ENCODE data around the gene MTMR12. TPM values are rescaled to one million over a fixed set of nuclear protein-coding genes. Genes with fewer than 3 reads are reported as not detected.

Gene MTMR12
- total RNA-seq, 4 donors from 2014 or later: 13.8 to 27.5 (median 17.4) TPM

GRCh38 chr5:32251871-32252458, 60.8 kb downstream of the MTMR12 start:
- H3K27ac ChIP-seq: no peak overlapping the region
- H3K9me3 ChIP-seq: no peaks in the 10 kb centered on the region
- H3K4me1 ChIP-seq: peaks cover 5 to 55% (median 12%) of the 10 kb centered on the region in 3 donors
- intact Hi-C loops (cut with DNase I): no loop called here
- WGBS, 2 donors: 60 to 75% methylated on average over 8 of the region's 8 CpGs
- H3K36me3 ChIP-seq: peaks cover 0 to 70% (median 11%) of the 10 kb centered on the region in 3 donors
- no peaks in the 10 kb centered on the region for H3K27me3 ChIP-seq
- DNase-seq: no peak
- no peak overlapping the region for H3K4me3 ChIP-seq
- no peak for TF ChIP-seq POLR2A (IDR thresholded peaks at IDR 0.05)
- TF ChIP-seq, protein P1, sequence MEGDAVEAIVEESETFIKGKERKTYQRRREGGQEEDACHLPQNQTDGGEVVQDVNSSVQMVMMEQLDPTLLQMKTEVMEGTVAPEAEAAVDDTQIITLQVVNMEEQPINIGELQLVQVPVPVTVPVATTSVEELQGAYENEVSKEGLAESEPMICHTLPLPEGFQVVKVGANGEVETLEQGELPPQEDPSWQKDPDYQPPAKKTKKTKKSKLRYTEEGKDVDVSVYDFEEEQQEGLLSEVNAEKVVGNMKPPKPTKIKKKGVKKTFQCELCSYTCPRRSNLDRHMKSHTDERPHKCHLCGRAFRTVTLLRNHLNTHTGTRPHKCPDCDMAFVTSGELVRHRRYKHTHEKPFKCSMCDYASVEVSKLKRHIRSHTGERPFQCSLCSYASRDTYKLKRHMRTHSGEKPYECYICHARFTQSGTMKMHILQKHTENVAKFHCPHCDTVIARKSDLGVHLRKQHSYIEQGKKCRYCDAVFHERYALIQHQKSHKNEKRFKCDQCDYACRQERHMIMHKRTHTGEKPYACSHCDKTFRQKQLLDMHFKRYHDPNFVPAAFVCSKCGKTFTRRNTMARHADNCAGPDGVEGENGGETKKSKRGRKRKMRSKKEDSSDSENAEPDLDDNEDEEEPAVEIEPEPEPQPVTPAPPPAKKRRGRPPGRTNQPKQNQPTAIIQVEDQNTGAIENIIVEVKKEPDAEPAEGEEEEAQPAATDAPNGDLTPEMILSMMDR (IDR thresholded peaks at IDR 0.05): no peak

DNA sequence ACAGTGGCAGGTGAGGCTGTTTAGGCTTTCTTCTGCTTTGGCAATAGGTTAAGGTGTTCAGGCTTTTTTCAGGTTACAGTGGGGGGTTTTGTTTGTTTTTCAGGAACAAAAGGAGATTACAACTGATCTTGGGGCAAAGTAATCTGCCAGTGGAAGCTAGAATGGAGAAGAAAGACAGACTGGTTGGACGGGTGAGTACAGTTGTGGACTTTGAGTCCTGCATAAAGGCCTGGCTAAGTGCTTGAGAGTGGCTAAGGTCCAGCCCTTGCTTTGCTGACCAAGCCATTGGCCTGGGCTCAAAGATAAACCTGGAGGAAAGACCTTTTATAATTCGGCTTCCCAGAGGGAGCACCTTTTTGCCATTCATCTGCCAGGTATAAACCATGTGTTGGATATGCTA, 63.1 kb downstream of the MTMR12 start:
- peaks cover 2 to 32% (median 3%) of the 10 kb centered on the region in 3 donors for H3K4me1 ChIP-seq
- peaks cover 0 to 84% (median 11%) of the 10 kb centered on the region in 3 donors for H3K36me3 ChIP-seq
- H3K4me3 ChIP-seq: no peak overlapping the region
- no peak for TF ChIP-seq POLR2A (IDR thresholded peaks at IDR 0.05)
- TF ChIP-seq, protein P1 (IDR thresholded peaks at IDR 0.05): no peak
- intact Hi-C loops (cut with DNase I): no loop called here
- WGBS, 2 donors: 88 to 96% methylated on average over 2 of the region's 2 CpGs
- no peaks in the 10 kb centered on the region for H3K27me3 ChIP-seq
- H3K9me3 ChIP-seq: no peaks in the 10 kb centered on the region
- DNase-seq: no peak
- H3K27ac ChIP-seq: no peak overlapping the region

GRCh38 chr5:32245742-32246141, 67.0 kb downstream of the MTMR12 start:
- H3K36me3 ChIP-seq: peaks cover 0 to 100% (median 19%) of the 10 kb centered on the region in 3 donors
- 94 to 100% methylated on average over 1 of the region's 1 CpG for WGBS, 2 donors
- no peak for TF ChIP-seq POLR2A (IDR thresholded peaks at IDR 0.05)
- TF ChIP-seq, protein P1 (IDR thresholded peaks at IDR 0.05): no peak
- H3K27me3 ChIP-seq: no peaks in the 10 kb centered on the region
- H3K4me1 ChIP-seq: peaks cover 0 to 9% (median 0%) of the 10 kb centered on the region in 3 donors
- H3K4me3 ChIP-seq: no peak overlapping the region
- no peak for DNase-seq
- no peak overlapping the region for H3K27ac ChIP-seq
- no peaks in the 10 kb centered on the region for H3K9me3 ChIP-seq
- intact Hi-C loops (cut with DNase I): no loop called here

GRCh38 chr5:32244017-32244416, 68.7 kb downstream of the MTMR12 start:
- Histone ChIP-seq H3K4me3 (no peak overlapping the region), H3K4me1 (peaks cover 0 to 8% (median 0%) of the 10 kb centered on the region in 3 donors), H3K27ac (no peak overlapping the region), H3K9me3 (no peaks in the 10 kb centered on the region), H3K27me3 (no peaks in the 10 kb centered on the region), H3K36me3 (peaks cover 0 to 97% (median 19%) of the 10 kb centered on the region in 3 donors)
- DNase-seq: no peak
- intact Hi-C loops (cut with DNase I): no loop called here
- 91 to 100% methylated on average over 6 of the region's 6 CpGs for WGBS, 2 donors
- TF ChIP-seq, protein P1 (IDR thresholded peaks at IDR 0.05): no peak
- no peak for TF ChIP-seq POLR2A (IDR thresholded peaks at IDR 0.05)

GRCh38 chr5:32241034-32241783, 71.5 kb downstream of the MTMR12 start:
- intact Hi-C loops (cut with DNase I): no loop called here
- peaks cover 0 to 19% (median 0%) of the 10 kb centered on the region in 3 donors for H3K4me1 ChIP-seq
- no peak for DNase-seq
- no peaks in the 10 kb centered on the region for H3K27me3 ChIP-seq
- H3K36me3 ChIP-seq: peaks cover 0 to 97% (median 11%) of the 10 kb centered on the region in 3 donors
- TF ChIP-seq, protein P1 (IDR thresholded peaks at IDR 0.05): no peak
- TF ChIP-seq POLR2A (IDR thresholded peaks at IDR 0.05): no peak
- no peaks in the 10 kb centered on the region for H3K9me3 ChIP-seq
- no peak overlapping the region for H3K4me3 ChIP-seq
- no peak overlapping the region for H3K27ac ChIP-seq
- WGBS, 2 donors: 71 to 77% methylated on average over 6 to 7 of the region's 7 CpGs
